SK-N-SH treated with all-trans-retinoic acid at 6 μM for 48 hours (cell line): ENCODE results near the gene PRKAR1B.

Experiments
- ATAC-seq: fragments of 200-7000 bp; cut with Tn5 transposase; 3 replicates; pipeline ENCODE4 v1.9.1; 2020; ENCODE audit warnings: mild to moderate bottlenecking, moderate library complexity
- BACH2 ChIP-seq: fragments of 250-450 bp; sonication (Bioruptor Pico); IDR thresholded peaks from 2 replicates; pipeline ENCODE4 v1.9.0; 2021; ENCODE audit warnings: mild to moderate bottlenecking, borderline replicate concordance
- CSDC2 ChIP-seq: fragments of 250-450 bp; sonication (Bioruptor Pico); IDR thresholded peaks from 2 replicates; pipeline ENCODE4 v1.5.0; 2020; ENCODE audit warnings: mild to moderate bottlenecking, moderate library complexity
- CSRNP3 ChIP-seq: fragments of 250-450 bp; sonication (Bioruptor Pico); IDR thresholded peaks from 2 replicates; pipeline ENCODE4 v1.5.1; 2021; ENCODE audit warnings: mild to moderate bottlenecking, moderate library complexity
- ESRRG ChIP-seq: fragments of 250-450 bp; sonication (Bioruptor Pico); IDR thresholded peaks from 2 replicates; pipeline ENCODE4 v1.6.1; 2021; ENCODE audit warnings: mild to moderate bottlenecking
- GLIS3 ChIP-seq: fragments of 250-450 bp; sonication (Bioruptor Pico); IDR thresholded peaks from 2 replicates; pipeline ENCODE4 v1.5.0; 2020; ENCODE audit warnings: mild to moderate bottlenecking, moderate library complexity
- ISL1 ChIP-seq: fragments of 250-450 bp; sonication (Bioruptor Pico); IDR thresholded peaks from 2 replicates; pipeline ENCODE4 v2.1.2; 2022; ENCODE audit warnings: mild to moderate bottlenecking, moderate library complexity
- OSR1 ChIP-seq: fragments of 250-450 bp; sonication (Bioruptor Pico); IDR thresholded peaks from 2 replicates; pipeline ENCODE4 v1.8.0; 2022; ENCODE audit warnings: moderate library complexity, mild to moderate bottlenecking, inconsistent platforms
- POU6F1 ChIP-seq: fragments of 250-450 bp; sonication (Bioruptor Pico); IDR thresholded peaks from 2 replicates; pipeline ENCODE4 v1.8.0; 2021; ENCODE audit warnings: low read depth, mild to moderate bottlenecking, moderate library complexity, borderline replicate concordance
- PPARA ChIP-seq: fragments of 250-450 bp; sonication (Bioruptor Pico); IDR thresholded peaks from 2 replicates; pipeline ENCODE4 v1.5.0; 2020; ENCODE audit warnings: mild to moderate bottlenecking, borderline replicate concordance
- RARB ChIP-seq: fragments of 250-450 bp; sonication (Bioruptor Pico); IDR thresholded peaks from 2 replicates; pipeline ENCODE4 v1.8.0; 2021; ENCODE audit warnings: mild to moderate bottlenecking, moderate library complexity
- SNAI2 ChIP-seq: fragments of 250-450 bp; sonication (Bioruptor Pico); IDR thresholded peaks from 2 replicates; pipeline ENCODE4 v1.5.0; 2020; ENCODE audit warnings: mild to moderate bottlenecking, moderate library complexity
- TOX ChIP-seq: fragments of 250-450 bp; sonication (Bioruptor Pico); IDR thresholded peaks from 2 replicates; pipeline ENCODE4 v1.8.0; 2021; ENCODE audit warnings: mild to moderate bottlenecking, moderate library complexity, borderline replicate concordance
- TSHZ2 ChIP-seq: fragments of 250-450 bp; sonication (Bioruptor Pico); IDR thresholded peaks from 2 replicates; pipeline ENCODE4 v1.5.0; 2020; ENCODE audit warnings: mild to moderate bottlenecking, moderate library complexity
- ZC3H10 ChIP-seq: fragments of 250-450 bp; sonication (Bioruptor Pico); IDR thresholded peaks from 2 replicates; pipeline ENCODE4 v1.5.1; 2021; ENCODE audit warnings: mild to moderate bottlenecking, moderate library complexity
- ZFP3 ChIP-seq: fragments of 250-450 bp; sonication (Bioruptor Pico); IDR thresholded peaks from 2 replicates; pipeline ENCODE4 v1.5.0; 2020; ENCODE audit warnings: mild to moderate bottlenecking, moderate library complexity
- ZFP30 ChIP-seq: fragments of 450-650 bp; formaldehyde crosslinking; IDR thresholded peaks from 2 replicates; pipeline ENCODE4 v1.5.0; 2022; ENCODE audit warnings: mild to moderate bottlenecking, moderate library complexity
- ZNF70 ChIP-seq: fragments of 450-650 bp; formaldehyde crosslinking; IDR thresholded peaks from 2 replicates; pipeline ENCODE4 v1.5.0; 2020; ENCODE audit warnings: mild to moderate bottlenecking, moderate library complexity
- TF ChIP-seq, protein P1 (sequence below): fragments of 250-450 bp; sonication (Bioruptor Pico); IDR thresholded peaks from 2 replicates; pipeline ENCODE4 v1.5.1; 2020; ENCODE audit warnings: low read depth, mild to moderate bottlenecking, moderate library complexity

PRKAR1B gene

DNA sequence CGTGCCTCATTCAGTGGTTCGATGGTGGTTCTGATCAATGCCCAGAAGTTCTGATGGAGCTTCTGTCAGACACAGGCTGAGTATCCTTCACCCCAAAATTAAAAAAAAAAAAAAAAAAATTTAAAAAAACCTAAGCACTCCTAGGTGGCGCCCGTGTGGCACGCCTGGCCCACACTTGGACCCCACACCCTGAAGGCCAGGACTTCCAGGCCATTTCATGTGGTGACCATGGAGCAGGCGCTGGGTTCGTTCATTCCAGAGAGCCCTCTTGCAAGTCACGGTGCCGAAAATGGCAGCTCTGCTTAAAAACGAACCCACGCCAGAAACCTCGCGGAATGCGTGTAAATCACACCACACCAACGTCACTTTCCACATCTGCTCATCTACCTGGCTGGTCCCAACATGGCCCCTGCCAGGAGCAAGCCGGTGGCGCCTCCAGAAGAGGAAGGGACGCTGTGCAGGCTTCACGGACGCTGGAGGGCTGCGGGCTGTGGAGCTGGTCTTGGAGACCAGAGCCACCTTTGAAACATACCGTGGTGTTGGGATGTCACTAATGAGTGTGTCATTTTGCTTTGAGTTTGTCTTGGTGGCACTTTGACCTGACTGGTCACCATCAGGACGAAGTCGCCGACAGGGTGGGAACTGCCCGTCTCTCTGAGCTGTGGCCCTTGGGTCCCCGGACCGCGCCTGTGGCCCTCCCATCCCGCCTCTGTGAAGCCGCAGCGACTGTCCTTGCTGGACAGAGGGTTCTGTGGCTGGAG lies 46.0 kb upstream of the PRKAR1B start:
- ATAC-seq = no peak
- TF ChIP-seq POU6F1 (CRISPR knock-in tag) (no peak), ZNF70 (CRISPR knock-in tag) (no peak), SNAI2 (no peak), CSDC2 (CRISPR knock-in tag) (no peak), TSHZ2 (CRISPR knock-in tag) (no peak), TOX (CRISPR knock-in tag) (no peak)

DNA sequence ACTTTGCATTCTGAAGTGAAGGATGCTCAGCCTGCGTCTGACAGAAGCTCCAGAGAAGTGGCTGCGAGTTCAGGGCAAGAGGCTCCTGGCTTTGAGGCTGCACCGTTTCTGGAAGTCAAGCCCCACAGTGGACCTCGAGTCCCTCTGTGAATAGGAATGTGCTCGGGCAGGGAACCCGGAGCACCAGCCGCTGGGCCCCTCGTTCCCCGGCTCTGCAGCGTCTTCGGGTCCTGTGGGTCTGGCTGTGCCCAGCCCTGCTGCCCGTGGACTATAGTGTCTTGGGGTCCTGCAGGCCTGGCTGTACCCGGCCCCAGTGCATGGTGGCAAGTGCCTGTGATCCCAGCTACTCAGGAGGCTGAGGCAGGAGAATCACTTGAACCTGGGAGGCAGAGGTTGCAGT lies 45.3 kb upstream of the PRKAR1B start:
- ATAC-seq = no peak
- TF ChIP-seq GLIS3 (CRISPR knock-in tag) (no peak), BACH2 (CRISPR knock-in tag) (no peak)

GRCh38 chr7:772005-772294 lies 44.9 kb upstream of the PRKAR1B start:
- ATAC-seq = no peak
- TF ChIP-seq CSRNP3 (CRISPR knock-in tag) (no peak), CSDC2 (CRISPR knock-in tag) (no peak), TSHZ2 (CRISPR knock-in tag) (no peak), BACH2 (CRISPR knock-in tag) (no peak), SNAI2 (no peak), RARB (CRISPR knock-in tag) (no peak), ZFP3 (CRISPR knock-in tag) (no peak), ISL1 (no peak), OSR1 (CRISPR knock-in tag) (no peak), ZFP30 (CRISPR knock-in tag) (no peak), PPARA (CRISPR knock-in tag) (no peak)
- TF ChIP-seq, protein P1, sequence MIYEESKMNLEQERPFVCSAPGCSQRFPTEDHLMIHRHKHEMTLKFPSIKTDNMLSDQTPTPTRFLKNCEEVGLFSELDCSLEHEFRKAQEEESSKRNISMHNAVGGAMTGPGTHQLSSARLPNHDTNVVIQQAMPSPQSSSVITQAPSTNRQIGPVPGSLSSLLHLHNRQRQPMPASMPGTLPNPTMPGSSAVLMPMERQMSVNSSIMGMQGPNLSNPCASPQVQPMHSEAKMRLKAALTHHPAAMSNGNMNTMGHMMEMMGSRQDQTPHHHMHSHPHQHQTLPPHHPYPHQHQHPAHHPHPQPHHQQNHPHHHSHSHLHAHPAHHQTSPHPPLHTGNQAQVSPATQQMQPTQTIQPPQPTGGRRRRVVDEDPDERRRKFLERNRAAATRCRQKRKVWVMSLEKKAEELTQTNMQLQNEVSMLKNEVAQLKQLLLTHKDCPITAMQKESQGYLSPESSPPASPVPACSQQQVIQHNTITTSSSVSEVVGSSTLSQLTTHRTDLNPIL = no peak

GRCh38 chr7:771234-772004 lies 44.3 kb upstream of the PRKAR1B start:
- ATAC-seq = no peak
- TF ChIP-seq GLIS3 (CRISPR knock-in tag) = no peak
- TF ChIP-seq ISL1 = no peak
- TF ChIP-seq ESRRG (CRISPR knock-in tag) = no peak
- TF ChIP-seq OSR1 (CRISPR knock-in tag) = no peak
- TF ChIP-seq PPARA (CRISPR knock-in tag) = no peak
- TF ChIP-seq ZNF70 (CRISPR knock-in tag) = no peak
- no peak for TF ChIP-seq TSHZ2 (CRISPR knock-in tag)
- no peak for TF ChIP-seq ZC3H10 (CRISPR knock-in tag)
- no peak for TF ChIP-seq CSDC2 (CRISPR knock-in tag)
- TF ChIP-seq BACH2 (CRISPR knock-in tag) = no peak
- no peak for TF ChIP-seq RARB (CRISPR knock-in tag)
- TF ChIP-seq, all 23 proteins: peak for 0
